NCI-H82 (cell line): ENCODE results near the gene PHF23.

Source experiments
- DNase-seq: peaks from one replicate; lab custom pipeline; 2025; lab: John Stamatoyannopoulos, UW

The PHF23 gene

GRCh38 chr17:7239091-7240027 is at the start of gene PHF23:
TSS of gene PHF23 (minus strand) at chr17:7239457. CDS start at chr17:7239279, 178 bp downstream.
- peak; percentile 100 for DNase-seq

GRCh38 chr17:7285679-7286078 is 46.4 kb upstream of the PHF23 start:
- DNase-seq: no peak

- no peak for DNase-seq
These were observed 45.7 kb upstream of the PHF23 start for GRCh38 chr17:7284911-7285310.

- DNase-seq: no peak
These were observed 44.4 kb upstream of the PHF23 start for GRCh38 chr17:7283471-7284216.

- no peak for DNase-seq
These were observed 43.6 kb upstream of the PHF23 start for GRCh38 chr17:7282752-7283321.

GRCh38 chr17:7281953-7282751 is 42.9 kb upstream of the PHF23 start:
- DNase-seq: peak; percentile 63

GRCh38 chr17:7281074-7281952 is 42.1 kb upstream of the PHF23 start, which contains the start of gene SLC2A4:
TSS of gene SLC2A4 (plus strand) at chr17:7281718. CDS start at chr17:7281935, 217 bp downstream.
- DNase-seq: peak; percentile 100

GRCh38 chr17:7280519-7281073 is 41.3 kb upstream of the PHF23 start:
- DNase-seq: peak; percentile 95

- DNase-seq: no peak
These were observed 40.2 kb upstream of the PHF23 start for GRCh38 chr17:7279448-7279847.

- no peak for DNase-seq
These were observed 27.5 kb upstream of the PHF23 start for GRCh38 chr17:7266784-7267183.

GRCh38 chr17:7263801-7264078 is 24.5 kb upstream of the PHF23 start:
- peak; percentile 55 for DNase-seq

- peak; percentile 68 for DNase-seq
These were observed 23.9 kb upstream of the PHF23 start for GRCh38 chr17:7262935-7263800.

GRCh38 chr17:7262192-7262934 is 23.1 kb upstream of the PHF23 start, which contains the start of gene CLDN7:
TSS of gene CLDN7 (minus strand) at chr17:7262478. CDS start at chr17:7262043, 435 bp downstream.
- DNase-seq: no peak

GRCh38 chr17:7261379-7262191 is 22.3 kb upstream of the PHF23 start:
- no peak for DNase-seq

- peak; percentile 47 for DNase-seq
These were observed 21.6 kb upstream of the PHF23 start for GRCh38 chr17:7260651-7261378.

GRCh38 chr17:7260151-7260550 is 20.9 kb upstream of the PHF23 start:
- no peak for DNase-seq

- DNase-seq: no peak
These were observed 20.3 kb upstream of the PHF23 start for GRCh38 chr17:7259555-7259889.
